GM23338 (cell line): ENCODE measurements around the gene ZNF483. TPM values are rescaled to one million over a fixed set of nuclear protein-coding genes. Genes with fewer than 3 reads are reported as not detected.

Experiments
- ATAC-seq: fragments of 200-7000 bp; cut with Tn5 transposase; 3 replicates; pipeline ENCODE4 v1.9.1; 2020
- DNase-seq: peaks from one replicate; pipeline ENCODE4 v3.0.0-alpha.2; 2015; ENCODE audit warnings: low spot score
- H2AFZ ChIP-seq: fragments of 200-600 bp; sonication (generic); 2 replicates; pipeline ENCODE4 v1.8.0; 2016; ENCODE audit warnings: antibody characterized with exemption, mild to moderate bottlenecking, moderate library complexity
- H3F3A ChIP-seq: fragments of 200-600 bp; sonication (generic); replicated peaks from 2 replicates; pipeline ENCODE4 v1.8.0; 2017; ENCODE audit warnings: antibody characterized with exemption, mixed run types, low read depth
- H3K27ac ChIP-seq: fragments of 200-600 bp; sonication (generic); 2 replicates; pipeline ENCODE4 v1.6.1; 2016; ENCODE audit warnings: low read depth
- H3K27me3 ChIP-seq: fragments of 200-600 bp; sonication (generic); 2 replicates; pipeline ENCODE4 v1.8.0; 2016; ENCODE audit warnings: mild to moderate bottlenecking, mixed run types, moderate library complexity; ENCODE audit not compliant: insufficient read depth
- H3K36me3 ChIP-seq: fragments of 200-600 bp; sonication (generic); 2 replicates; pipeline ENCODE4 v1.8.0; 2016; ENCODE audit warnings: mild to moderate bottlenecking; ENCODE audit not compliant: insufficient read depth
- H3K4me1 ChIP-seq: fragments of 200-600 bp; sonication (generic); 2 replicates; pipeline ENCODE4 v1.8.0; 2016; ENCODE audit warnings: mild to moderate bottlenecking, moderate library complexity; ENCODE audit not compliant: insufficient read depth
- H3K4me2 ChIP-seq: fragments of 200-600 bp; sonication (generic); 2 replicates; pipeline ENCODE4 v1.7.1; 2017; ENCODE audit warnings: mixed run types
- H3K4me3 ChIP-seq: fragments of 200-600 bp; sonication (generic); 2 replicates; pipeline ENCODE4 v1.6.1; 2016; ENCODE audit warnings: mixed run types
- H3K79me2 ChIP-seq: fragments of 200-600 bp; sonication (generic); replicated peaks from 2 replicates; pipeline ENCODE4 v1.8.0; 2017; ENCODE audit warnings: mild to moderate bottlenecking; ENCODE audit not compliant: insufficient read depth
- H3K9me2 ChIP-seq: fragments of 200-600 bp; sonication (generic); 2 replicates; pipeline ENCODE4 v1.8.0; 2017; ENCODE audit not compliant: insufficient read depth
- H4K20me1 ChIP-seq: fragments of 200-600 bp; sonication (generic); replicated peaks from 2 replicates; pipeline ENCODE4 v1.8.0; 2017; ENCODE audit warnings: mild to moderate bottlenecking; ENCODE audit not compliant: insufficient read depth
- H3K27ac Mint-ChIP-seq: 2 replicates; pipeline ENCODE4 v1.8.0; 2020; ENCODE audit warnings: inconsistent platforms, mild to moderate bottlenecking, moderate library complexity, mixed read lengths
- H3K27me3 Mint-ChIP-seq: 3 replicates; pipeline ENCODE4 v1.8.0; 2022; ENCODE audit warnings: low read depth, mild to moderate bottlenecking, moderate library complexity, mixed read lengths, inconsistent platforms; ENCODE audit not compliant: insufficient read depth, poor library complexity
- H3K36me3 Mint-ChIP-seq: 3 replicates; pipeline ENCODE4 v1.8.0; 2021; ENCODE audit warnings: low read depth, mild to moderate bottlenecking, inconsistent platforms, moderate library complexity, mixed read lengths
- H3K4me1 Mint-ChIP-seq: 3 replicates; pipeline ENCODE4 v1.8.0; 2020; ENCODE audit warnings: mild to moderate bottlenecking, inconsistent platforms, mixed read lengths
- H3K4me3 Mint-ChIP-seq: 3 replicates; pipeline ENCODE4 v1.8.0; 2021; ENCODE audit warnings: moderate library complexity, mild to moderate bottlenecking, inconsistent platforms, mixed read lengths
- H3K9me3 Mint-ChIP-seq: 3 replicates; pipeline ENCODE4 v1.8.0; 2020; ENCODE audit warnings: moderate library complexity, mild to moderate bottlenecking, inconsistent platforms, mixed read lengths
- CREB1 ChIP-seq: fragments of 250-450 bp; sonication (Bioruptor Pico); IDR thresholded peaks from 2 replicates; pipeline ENCODE4 v1.5.0; 2020; ENCODE audit warnings: low read depth, mild to moderate bottlenecking, moderate library complexity
- CTCF ChIP-seq, 2 experiments: fragments of 200-600 bp in 1 of 2; sonication (generic) in 1 of 2; conservative IDR thresholded peaks; 2 replicates each; pipeline versions ENCODE4 v1.5.1 to v1.6.1; 2016 to 2017; ENCODE audit warnings: antibody characterized with exemption in 2 of 2, low read depth in 2 of 2, mild to moderate bottlenecking in 2 of 2, moderate library complexity in 1 of 2
- EZH2 ChIP-seq: fragments of 200-600 bp; sonication (generic); IDR thresholded peaks from one replicate; pipeline ENCODE4 v1.8.0; 2017; ENCODE audit warnings: antibody characterized with exemption, mild to moderate bottlenecking, low read depth; ENCODE audit not compliant: unreplicated experiment
- EZH2phosphoT487 ChIP-seq: fragments of 200-600 bp; sonication (generic); IDR thresholded peaks from one replicate; pipeline ENCODE4 v1.8.1; 2018; ENCODE audit warnings: antibody characterized with exemption; ENCODE audit not compliant: unreplicated experiment
- POLR2AphosphoS5 ChIP-seq: IDR thresholded peaks from 2 replicates; pipeline ENCODE4 v1.6.1; 2016; ENCODE audit warnings: antibody characterized with exemption, low read depth
- REST ChIP-seq: IDR thresholded peaks from one replicate; pipeline ENCODE4 v1.6.1; 2018; ENCODE audit warnings: antibody characterized with exemption; ENCODE audit not compliant: unreplicated experiment
- STAT1 ChIP-seq: IDR thresholded peaks from one replicate; pipeline ENCODE4 v1.6.1; 2016; ENCODE audit warnings: antibody characterized with exemption; ENCODE audit not compliant: unreplicated experiment
- polyA plus RNA-seq: library from polyadenylated mRNA; unstranded; fragments of >200 nt; fragmentation: Nextera tagmentation; extraction: Ambion mirVana; gene quantifications from 2 replicates; pipeline ENCODE4 v1.2.1, GENCODE V29; 2016
- total RNA-seq: library from RNA; depleted of rRNA; stranded (reverse); fragments of >200 nt; shearing (Covaris generic); gene quantifications from 2 replicates; pipeline ENCODE4 v1.2.3, GENCODE V29; 2014

Gene ZNF483
- total and polyA plus RNA-seq, 2 experiments from 2014 or later, result 9.7 to 112 TPM

GRCh38 chr9:111481885-111482636 is 42.9 kb upstream of the ZNF483 start (continued):
- no peak for TF ChIP-seq REST
- no peak for TF ChIP-seq CTCF (conservative IDR thresholded peaks at IDR 0.05; ENCODE audit: low read depth in 2 of 2)
- TF ChIP-seq EZH2phosphoT487, result no peak

- H3K36me3 Mint-ChIP-seq, result peaks cover 4% of the 10 kb centered on the region; the same call in 1 of the 3 replicates
- H3K27ac ChIP-seq, result peak overlapping the region; percentile 98
- peaks cover 27% of the 10 kb centered on the region for H3K4me1 Mint-ChIP-seq
- H3K27me3 ChIP-seq, result no peaks in the 10 kb centered on the region
- peaks cover 3% of the 10 kb centered on the region; the same call in 1 of the 2 replicates for H4K20me1 ChIP-seq
- H3K9me2 ChIP-seq, result no peaks in the 10 kb centered on the region
- H3K79me2 ChIP-seq, result peaks cover 57% of the 10 kb centered on the region
- H3K4me1 ChIP-seq, result peaks cover 24% of the 10 kb centered on the region
- H3F3A ChIP-seq, result peaks cover 20% of the 10 kb centered on the region
- no peaks in the 10 kb centered on the region for H3K36me3 ChIP-seq
- ATAC-seq, result peak; percentile 75
- DNase-seq, result peak; percentile 80
- H3K27ac Mint-ChIP-seq, result peak overlapping the region; percentile 97
- peaks cover 3% of the 10 kb centered on the region for H3K27me3 Mint-ChIP-seq
- H3K9me3 Mint-ChIP-seq, result no peaks in the 10 kb centered on the region
- peak overlapping the region; percentile 90 for H3K4me2 ChIP-seq
- H3K4me3 ChIP-seq, result peak overlapping the region; percentile 99
- H2AFZ ChIP-seq, result peak overlapping the region; percentile 63; the same call in 1 of the 2 replicates
- peak overlapping the region; percentile 86 for H3K4me3 Mint-ChIP-seq
- TF ChIP-seq POLR2AphosphoS5 (peak; percentile 73), EZH2 (no peak), STAT1 (no peak), CREB1 (CRISPR knock-in tag) (peak; percentile 21; the same call in 1 of the 2 replicates), REST (no peak)
Measured at GRCh38 chr9:111482694-111483438, 42.1 kb upstream of the ZNF483 start.
